Measurements from ENCODE around the gene TRMT5.

Gene TRMT5

DNA sequence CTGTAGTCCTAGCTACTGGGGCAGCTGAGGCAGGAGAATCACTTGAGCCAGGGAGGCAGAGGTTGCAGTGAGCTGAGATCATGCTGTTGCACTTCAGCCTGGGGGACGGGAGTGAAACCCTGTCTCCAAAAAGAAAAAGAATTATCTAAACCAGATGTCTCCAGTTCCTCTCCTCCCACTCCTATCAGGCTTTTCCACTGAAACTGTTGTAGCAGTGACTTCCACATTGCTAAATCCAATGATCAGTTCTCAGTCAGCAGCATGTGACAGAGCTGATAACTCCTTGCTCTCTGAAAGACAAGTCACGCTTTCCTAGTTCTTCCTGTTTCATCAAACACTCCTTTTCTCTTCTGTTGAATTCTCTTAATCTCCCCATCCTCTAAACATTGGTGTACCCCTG lies 8.7 kb upstream of the TRMT5 start:
- Histone ChIP-seq H3K4me1 (ENCODE audit: insufficient read depth, low read length) (no peaks in the 10 kb centered on the region), H3K27ac (ENCODE audit: low read length) (no peak overlapping the region), H3K27me3 (ENCODE audit: insufficient read depth, low read length, poor library complexity) (no peaks in the 10 kb centered on the region), H3K4me3 (ENCODE audit: low read depth in 1 of 2, low read length in 2 of 2) (no peak overlapping the region), H4K20me1 (ENCODE audit: insufficient read depth, low read length) (no peaks in the 10 kb centered on the region), H2AFZ (ENCODE audit: low read depth, low read length) (no peak overlapping the region), H3K4me2 (ENCODE audit: insufficient read depth, low read length) (no peak overlapping the region), H3K79me2 (ENCODE audit: insufficient read depth, low read length) (no peaks in the 10 kb centered on the region), H3K9me3 (ENCODE audit: insufficient read depth, low read length, severe bottlenecking) (no peaks in the 10 kb centered on the region), H3K9ac (ENCODE audit: low read depth, low read length) (no peak overlapping the region), H3K36me3 (ENCODE audit: insufficient read depth, low read length) (peaks cover 22% of the 10 kb centered on the region; the same call in 1 of the 2 replicates)
- TF ChIP-seq, protein P1, sequence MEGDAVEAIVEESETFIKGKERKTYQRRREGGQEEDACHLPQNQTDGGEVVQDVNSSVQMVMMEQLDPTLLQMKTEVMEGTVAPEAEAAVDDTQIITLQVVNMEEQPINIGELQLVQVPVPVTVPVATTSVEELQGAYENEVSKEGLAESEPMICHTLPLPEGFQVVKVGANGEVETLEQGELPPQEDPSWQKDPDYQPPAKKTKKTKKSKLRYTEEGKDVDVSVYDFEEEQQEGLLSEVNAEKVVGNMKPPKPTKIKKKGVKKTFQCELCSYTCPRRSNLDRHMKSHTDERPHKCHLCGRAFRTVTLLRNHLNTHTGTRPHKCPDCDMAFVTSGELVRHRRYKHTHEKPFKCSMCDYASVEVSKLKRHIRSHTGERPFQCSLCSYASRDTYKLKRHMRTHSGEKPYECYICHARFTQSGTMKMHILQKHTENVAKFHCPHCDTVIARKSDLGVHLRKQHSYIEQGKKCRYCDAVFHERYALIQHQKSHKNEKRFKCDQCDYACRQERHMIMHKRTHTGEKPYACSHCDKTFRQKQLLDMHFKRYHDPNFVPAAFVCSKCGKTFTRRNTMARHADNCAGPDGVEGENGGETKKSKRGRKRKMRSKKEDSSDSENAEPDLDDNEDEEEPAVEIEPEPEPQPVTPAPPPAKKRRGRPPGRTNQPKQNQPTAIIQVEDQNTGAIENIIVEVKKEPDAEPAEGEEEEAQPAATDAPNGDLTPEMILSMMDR (IDR thresholded peaks at IDR 0.05; ENCODE audit: borderline replicate concordance, extremely low read depth, low read length, poor library complexity, severe bottlenecking) = no peak
- TF ChIP-seq EZH2 (IDR thresholded peaks at IDR 0.05; ENCODE audit: borderline replicate concordance, low read depth, low read length, severe bottlenecking) = no peak
- ATAC-seq (ENCODE audit: insufficient read depth, low read depth) (no peak), DNase-seq (no peak)

DNA sequence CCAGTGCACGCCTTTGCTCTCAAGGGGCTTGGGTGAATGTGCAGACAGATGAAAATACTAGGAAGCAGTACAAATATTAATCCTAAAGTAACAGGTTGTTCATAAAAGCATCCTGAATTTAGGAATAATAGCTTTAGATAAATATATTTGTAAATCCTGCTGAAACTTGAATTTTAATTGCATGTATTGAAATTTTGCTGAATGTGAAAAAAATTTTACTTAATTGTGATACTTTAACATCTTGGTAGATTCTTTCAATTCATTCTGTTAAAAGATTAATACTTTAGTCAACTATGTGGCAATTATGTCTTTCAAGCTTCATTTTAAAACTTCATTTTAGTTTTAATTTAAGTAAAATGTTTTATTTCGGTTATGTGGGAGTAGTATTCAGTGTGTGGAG lies 5.6 kb upstream of the TRMT5 start:
- Histone ChIP-seq H4K20me1 (ENCODE audit: insufficient read depth, low read length) (no peaks in the 10 kb centered on the region), H3K27me3 (ENCODE audit: insufficient read depth, low read length, poor library complexity) (no peaks in the 10 kb centered on the region), H3K27ac (ENCODE audit: low read length) (no peak overlapping the region), H3K4me3 (ENCODE audit: low read depth in 1 of 2, low read length in 2 of 2) (no peak overlapping the region), H3K9me3 (ENCODE audit: insufficient read depth, low read length, severe bottlenecking) (no peaks in the 10 kb centered on the region), H3K9ac (ENCODE audit: low read depth, low read length) (no peak overlapping the region), H2AFZ (ENCODE audit: low read depth, low read length) (no peak overlapping the region), H3K79me2 (ENCODE audit: insufficient read depth, low read length) (peaks cover 16% of the 10 kb centered on the region), H3K36me3 (ENCODE audit: insufficient read depth, low read length) (peaks cover 18% of the 10 kb centered on the region; the same call in 1 of the 2 replicates), H3K4me1 (ENCODE audit: insufficient read depth, low read length) (peaks cover 18% of the 10 kb centered on the region), H3K4me2 (ENCODE audit: insufficient read depth, low read length) (no peak overlapping the region)
- ATAC-seq (ENCODE audit: insufficient read depth, low read depth) = no peak
- TF ChIP-seq EZH2 (IDR thresholded peaks at IDR 0.05; ENCODE audit: borderline replicate concordance, low read depth, low read length, severe bottlenecking) = no peak
- TF ChIP-seq, protein P1 (IDR thresholded peaks at IDR 0.05; ENCODE audit: borderline replicate concordance, extremely low read depth, low read length, poor library complexity, severe bottlenecking) = no peak
- no peak for DNase-seq

DNA sequence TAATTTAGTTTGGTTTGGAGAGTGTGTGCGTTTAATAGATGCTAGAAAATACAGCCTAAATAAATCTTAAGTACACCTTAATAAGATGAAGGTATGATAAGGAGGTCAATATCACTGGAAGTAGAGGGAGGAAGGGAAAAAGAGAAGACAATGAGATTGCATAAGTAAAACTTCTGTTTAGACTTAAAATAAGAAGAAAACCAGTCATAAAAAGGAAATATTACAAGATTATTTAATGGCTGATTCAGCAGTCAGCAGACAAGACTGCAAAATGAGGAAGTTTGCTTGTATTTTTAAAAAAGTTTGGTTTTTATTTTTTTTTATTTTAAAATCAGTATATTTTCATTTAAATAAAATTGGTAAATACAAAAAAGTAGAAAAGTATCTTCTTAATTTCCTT lies 3.3 kb upstream of the TRMT5 start:
- Histone ChIP-seq H3K4me2 (ENCODE audit: insufficient read depth, low read length) (no peak overlapping the region), H3K4me1 (ENCODE audit: insufficient read depth, low read length) (peaks cover 32% of the 10 kb centered on the region), H3K79me2 (ENCODE audit: insufficient read depth, low read length) (peaks cover 28% of the 10 kb centered on the region), H3K27me3 (ENCODE audit: insufficient read depth, low read length, poor library complexity) (no peaks in the 10 kb centered on the region), H3K9ac (ENCODE audit: low read depth, low read length) (no peak overlapping the region), H3K27ac (ENCODE audit: low read length) (no peak overlapping the region), H3K4me3 (ENCODE audit: low read depth in 1 of 2, low read length in 2 of 2) (no peak overlapping the region), H3K9me3 (ENCODE audit: insufficient read depth, low read length, severe bottlenecking) (no peaks in the 10 kb centered on the region), H2AFZ (ENCODE audit: low read depth, low read length) (no peak overlapping the region), H3K36me3 (ENCODE audit: insufficient read depth, low read length) (peaks cover 12% of the 10 kb centered on the region; the same call in 1 of the 2 replicates), H4K20me1 (ENCODE audit: insufficient read depth, low read length) (no peaks in the 10 kb centered on the region)
- TF ChIP-seq, protein P1 (IDR thresholded peaks at IDR 0.05; ENCODE audit: borderline replicate concordance, extremely low read depth, low read length, poor library complexity, severe bottlenecking) = no peak
- TF ChIP-seq EZH2 (IDR thresholded peaks at IDR 0.05; ENCODE audit: borderline replicate concordance, low read depth, low read length, severe bottlenecking) = no peak
- ATAC-seq (ENCODE audit: insufficient read depth, low read depth) = no peak
- no peak for DNase-seq

Measured in DND-41 (cell line).